KMS-11 (cell line): Measurements from ENCODE around the gene LSAMP.

Experiments used
- H2AFZ ChIP-seq: fragments of 200-600 bp; sonication (generic); 2 replicates; pipeline ENCODE4 v1.6.1; 2016; ENCODE audit warnings: antibody characterized with exemption, mixed run types, low read depth
- H3K27ac ChIP-seq: fragments of 200-600 bp; sonication (generic); 2 replicates; pipeline ENCODE4 v1.6.1; 2016; ENCODE audit warnings: mild to moderate bottlenecking, mixed run types
- H3K27me3 ChIP-seq: fragments of 200-600 bp; sonication (generic); 2 replicates; pipeline ENCODE4 v1.6.1; 2017; ENCODE audit warnings: mild to moderate bottlenecking, low read depth, mixed run types, moderate library complexity; ENCODE audit not compliant: insufficient read depth
- H3K36me3 ChIP-seq: fragments of 200-600 bp; sonication (generic); 2 replicates; pipeline ENCODE4 v1.6.1; 2017; ENCODE audit warnings: mild to moderate bottlenecking, mixed run types; ENCODE audit not compliant: insufficient read depth
- H3K4me1 ChIP-seq: fragments of 200-600 bp; sonication (generic); 2 replicates; pipeline ENCODE4 v1.6.1; 2016; ENCODE audit warnings: mild to moderate bottlenecking, low read depth, mixed run types; ENCODE audit not compliant: poor library complexity, severe bottlenecking
- H3K4me2 ChIP-seq: fragments of 200-600 bp; sonication (generic); 2 replicates; pipeline ENCODE4 v1.7.0; 2016; ENCODE audit warnings: mild to moderate bottlenecking, mixed run types
- H3K4me3 ChIP-seq: fragments of 200-600 bp; sonication (generic); IDR thresholded peaks from 2 replicates; pipeline ENCODE4 v1.6.1; 2017; ENCODE audit warnings: low read depth, low read length, mixed read lengths; ENCODE audit not compliant: insufficient read depth
- H3K79me2 ChIP-seq: fragments of 200-600 bp; sonication (generic); 2 replicates; pipeline ENCODE4 v1.6.1; 2016; ENCODE audit warnings: low read depth, mixed run types; ENCODE audit not compliant: insufficient read depth
- H3K9ac ChIP-seq: fragments of 200-600 bp; sonication (generic); 2 replicates; pipeline ENCODE4 v1.6.1; 2016; ENCODE audit warnings: mild to moderate bottlenecking, mixed run types
- H4K20me1 ChIP-seq: fragments of 200-600 bp; sonication (generic); 2 replicates; pipeline ENCODE4 v1.6.1; 2016; ENCODE audit warnings: mild to moderate bottlenecking, mixed run types; ENCODE audit not compliant: insufficient read depth
- TF ChIP-seq, protein P1 (sequence below): fragments of 200-600 bp; sonication (generic); conservative IDR thresholded peaks from 2 replicates; pipeline ENCODE4 v1.6.1; 2017; ENCODE audit warnings: low read depth, mild to moderate bottlenecking, antibody characterized with exemption, low read length, moderate library complexity, mixed read lengths

The LSAMP gene

GRCh38 chr3:116192464-116192863 lies 252.8 kb downstream of the LSAMP start:
- no peak overlapping the region for H3K9ac ChIP-seq
- H3K4me1 ChIP-seq: no peaks in the 10 kb centered on the region
- no peak overlapping the region for H3K27ac ChIP-seq
- no peaks in the 10 kb centered on the region for H3K27me3 ChIP-seq
- no peak overlapping the region for H2AFZ ChIP-seq
- H3K79me2 ChIP-seq: no peaks in the 10 kb centered on the region
- TF ChIP-seq, protein P1, sequence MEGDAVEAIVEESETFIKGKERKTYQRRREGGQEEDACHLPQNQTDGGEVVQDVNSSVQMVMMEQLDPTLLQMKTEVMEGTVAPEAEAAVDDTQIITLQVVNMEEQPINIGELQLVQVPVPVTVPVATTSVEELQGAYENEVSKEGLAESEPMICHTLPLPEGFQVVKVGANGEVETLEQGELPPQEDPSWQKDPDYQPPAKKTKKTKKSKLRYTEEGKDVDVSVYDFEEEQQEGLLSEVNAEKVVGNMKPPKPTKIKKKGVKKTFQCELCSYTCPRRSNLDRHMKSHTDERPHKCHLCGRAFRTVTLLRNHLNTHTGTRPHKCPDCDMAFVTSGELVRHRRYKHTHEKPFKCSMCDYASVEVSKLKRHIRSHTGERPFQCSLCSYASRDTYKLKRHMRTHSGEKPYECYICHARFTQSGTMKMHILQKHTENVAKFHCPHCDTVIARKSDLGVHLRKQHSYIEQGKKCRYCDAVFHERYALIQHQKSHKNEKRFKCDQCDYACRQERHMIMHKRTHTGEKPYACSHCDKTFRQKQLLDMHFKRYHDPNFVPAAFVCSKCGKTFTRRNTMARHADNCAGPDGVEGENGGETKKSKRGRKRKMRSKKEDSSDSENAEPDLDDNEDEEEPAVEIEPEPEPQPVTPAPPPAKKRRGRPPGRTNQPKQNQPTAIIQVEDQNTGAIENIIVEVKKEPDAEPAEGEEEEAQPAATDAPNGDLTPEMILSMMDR: no peak
- no peaks in the 10 kb centered on the region for H3K36me3 ChIP-seq
- no peaks in the 10 kb centered on the region for H4K20me1 ChIP-seq
- no peak overlapping the region for H3K4me3 ChIP-seq
- H3K4me2 ChIP-seq: no peak overlapping the region

DNA sequence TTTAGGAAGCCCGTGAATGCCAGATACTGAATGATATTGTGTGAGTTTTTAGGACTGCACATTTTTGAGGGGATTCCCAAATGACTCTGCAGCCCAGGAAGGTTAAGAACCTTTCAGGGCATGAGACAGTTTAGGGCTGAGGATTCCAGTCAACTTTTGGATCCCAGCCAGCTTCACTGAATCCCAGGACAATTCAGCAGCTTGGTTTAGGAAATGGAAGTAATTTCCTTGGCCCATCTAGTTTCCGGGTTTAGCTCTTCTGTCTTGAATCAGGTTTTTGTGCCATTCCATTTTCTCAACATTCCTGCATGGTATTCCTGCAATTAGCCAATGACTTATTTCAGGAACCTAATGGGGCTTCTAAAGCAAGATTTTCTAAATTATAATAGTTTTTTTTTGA lies 253.9 kb downstream of the LSAMP start:
- Histone ChIP-seq H3K79me2 (no peaks in the 10 kb centered on the region), H3K4me2 (no peak overlapping the region)

GRCh38 chr3:116190095-116190494 lies 255.2 kb downstream of the LSAMP start:
- Histone ChIP-seq H3K4me3 (no peak overlapping the region), H3K79me2 (no peaks in the 10 kb centered on the region), H3K27me3 (no peaks in the 10 kb centered on the region), H3K9ac (no peak overlapping the region), H4K20me1 (no peaks in the 10 kb centered on the region), H3K4me2 (no peak overlapping the region), H3K4me1 (no peaks in the 10 kb centered on the region), H3K36me3 (no peaks in the 10 kb centered on the region), H3K27ac (no peak overlapping the region), H2AFZ (no peak overlapping the region)
- TF ChIP-seq, protein P1: no peak

More for the DNA sequence above, 253.9 kb downstream of the LSAMP start:
- H3K36me3 ChIP-seq: no peaks in the 10 kb centered on the region
- H3K27ac ChIP-seq: no peak overlapping the region
- H2AFZ ChIP-seq: no peak overlapping the region
- TF ChIP-seq, protein P1: no peak
- no peak overlapping the region for H3K9ac ChIP-seq
- H4K20me1 ChIP-seq: no peaks in the 10 kb centered on the region
- H3K4me1 ChIP-seq: no peaks in the 10 kb centered on the region
- H3K27me3 ChIP-seq: no peaks in the 10 kb centered on the region
- no peak overlapping the region for H3K4me3 ChIP-seq

DNA sequence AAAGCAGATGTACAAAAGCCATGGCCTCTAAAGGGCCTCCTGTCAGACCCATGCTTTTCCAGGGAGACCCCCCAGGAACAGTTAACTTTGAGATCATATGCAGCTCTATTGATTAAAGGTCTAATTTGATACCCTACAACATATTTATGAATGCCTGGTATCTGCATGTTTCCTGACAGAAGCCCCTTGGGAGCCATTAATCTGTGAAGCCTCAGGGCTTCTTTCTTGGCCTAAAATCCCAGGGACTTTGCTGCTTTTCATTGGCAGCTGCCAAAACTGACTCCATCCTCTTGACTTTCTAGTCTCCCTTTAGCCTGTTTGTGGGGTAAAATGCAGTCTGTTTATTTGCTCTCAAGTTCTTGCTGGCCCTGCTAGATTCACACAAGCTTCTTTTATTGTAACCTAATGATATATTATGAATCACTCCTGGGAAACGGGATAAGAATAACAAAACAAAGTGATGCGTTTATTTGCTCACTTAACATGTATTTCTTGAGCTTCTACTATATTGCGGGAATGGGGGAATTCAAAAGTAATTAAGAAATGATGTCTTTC lies 257.0 kb downstream of the LSAMP start:
- Histone ChIP-seq H3K9ac (no peak overlapping the region), H2AFZ (no peak overlapping the region), H3K79me2 (no peaks in the 10 kb centered on the region), H4K20me1 (no peaks in the 10 kb centered on the region), H3K4me1 (no peaks in the 10 kb centered on the region), H3K27ac (no peak overlapping the region), H3K4me3 (no peak overlapping the region), H3K36me3 (no peaks in the 10 kb centered on the region), H3K27me3 (no peaks in the 10 kb centered on the region), H3K4me2 (no peak overlapping the region)
- TF ChIP-seq, protein P1: no peak
